Astrocyte of the cerebellum (primary cell): ENCODE data around the gene ZC3HAV1.

Experiments
- DNase-seq: peaks from one replicate; pipeline ENCODE4 v3.0.0-alpha.2; 2011; ENCODE audit warnings: low read depth
- H3K4me3 ChIP-seq: 2 replicates; pipeline ENCODE4 v1.5.1; 2011; ENCODE audit warnings: mild to moderate bottlenecking, low read depth, low read length, moderate library complexity
- in situ Hi-C: cut with HindIII; loops from 2 replicates; pipeline ENCODE4 v1.10.0; 2017; ENCODE audit warnings: low sequenced_read_pairs
- TF ChIP-seq, protein P1 (sequence below): IDR thresholded peaks from 2 replicates; pipeline ENCODE4 v1.5.1; 2012; ENCODE audit warnings: low read length, low read depth, moderate library complexity, mild to moderate bottlenecking; ENCODE audit errors: missing control alignments

The ZC3HAV1 gene

DNA sequence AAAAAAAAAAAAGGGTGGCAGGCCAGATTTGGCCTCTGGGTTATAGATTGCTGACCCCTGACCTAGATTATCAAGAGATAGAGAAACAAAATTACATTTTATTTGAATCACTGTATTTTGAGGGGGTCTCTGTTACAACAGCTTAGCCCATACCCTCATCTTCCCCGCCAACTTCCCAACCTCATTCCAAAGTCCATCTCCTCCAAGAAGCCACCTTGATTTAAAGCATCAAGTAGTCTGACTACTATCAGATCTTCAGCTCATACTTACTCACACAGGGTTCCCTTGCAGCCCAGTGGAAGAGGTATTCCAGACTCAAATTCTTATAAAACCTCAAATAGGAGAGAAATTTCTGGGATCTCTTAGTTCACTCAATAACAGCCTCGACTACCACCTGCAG is 20.4 kb downstream of the ZC3HAV1 start:
- DNase-seq: no peak
- no peak overlapping the region for H3K4me3 ChIP-seq
- TF ChIP-seq, protein P1, sequence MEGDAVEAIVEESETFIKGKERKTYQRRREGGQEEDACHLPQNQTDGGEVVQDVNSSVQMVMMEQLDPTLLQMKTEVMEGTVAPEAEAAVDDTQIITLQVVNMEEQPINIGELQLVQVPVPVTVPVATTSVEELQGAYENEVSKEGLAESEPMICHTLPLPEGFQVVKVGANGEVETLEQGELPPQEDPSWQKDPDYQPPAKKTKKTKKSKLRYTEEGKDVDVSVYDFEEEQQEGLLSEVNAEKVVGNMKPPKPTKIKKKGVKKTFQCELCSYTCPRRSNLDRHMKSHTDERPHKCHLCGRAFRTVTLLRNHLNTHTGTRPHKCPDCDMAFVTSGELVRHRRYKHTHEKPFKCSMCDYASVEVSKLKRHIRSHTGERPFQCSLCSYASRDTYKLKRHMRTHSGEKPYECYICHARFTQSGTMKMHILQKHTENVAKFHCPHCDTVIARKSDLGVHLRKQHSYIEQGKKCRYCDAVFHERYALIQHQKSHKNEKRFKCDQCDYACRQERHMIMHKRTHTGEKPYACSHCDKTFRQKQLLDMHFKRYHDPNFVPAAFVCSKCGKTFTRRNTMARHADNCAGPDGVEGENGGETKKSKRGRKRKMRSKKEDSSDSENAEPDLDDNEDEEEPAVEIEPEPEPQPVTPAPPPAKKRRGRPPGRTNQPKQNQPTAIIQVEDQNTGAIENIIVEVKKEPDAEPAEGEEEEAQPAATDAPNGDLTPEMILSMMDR: no peak
- in situ Hi-C loops: no loop called here

DNA sequence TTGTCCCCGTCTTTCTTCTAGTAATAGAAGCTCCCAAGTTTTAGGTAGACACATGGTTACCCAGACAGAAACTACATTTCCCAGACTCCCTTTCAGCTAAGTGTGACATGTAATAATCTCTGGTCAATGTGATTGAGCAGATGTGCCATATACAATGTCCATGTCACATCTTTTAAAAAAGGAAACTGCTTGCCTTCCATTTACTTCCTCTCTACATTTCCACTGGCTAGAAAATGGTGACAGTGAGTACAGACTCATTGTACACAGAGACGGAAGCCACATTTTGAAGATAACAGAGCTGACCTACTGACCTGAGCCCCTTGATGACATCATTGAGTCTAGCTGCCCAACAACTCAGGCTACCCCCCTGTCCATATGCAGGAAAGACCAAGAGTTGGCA is 21.3 kb downstream of the ZC3HAV1 start:
- H3K4me3 ChIP-seq: no peak overlapping the region
- no peak for DNase-seq
- TF ChIP-seq, protein P1: no peak
- in situ Hi-C loops: no loop called here

DNA sequence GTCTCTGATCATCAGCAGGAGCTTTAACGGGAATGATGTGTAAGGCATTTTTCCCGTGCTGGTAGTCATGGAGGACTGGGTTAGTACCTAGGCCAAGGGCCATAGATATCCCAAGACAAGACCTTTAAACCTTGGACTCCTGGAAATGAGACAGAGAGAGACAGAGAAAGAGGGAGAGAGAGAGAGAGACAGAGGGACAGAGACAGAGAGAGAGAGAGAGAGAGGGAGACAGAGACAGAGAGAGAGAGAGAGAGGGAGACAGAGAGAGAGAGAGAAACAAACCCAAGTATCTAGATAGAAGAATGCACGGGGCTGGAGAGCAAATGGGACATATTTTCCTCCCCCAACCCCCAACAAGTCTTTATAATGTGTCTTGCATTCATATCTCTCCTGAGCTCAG is 22.3 kb downstream of the ZC3HAV1 start:
- no peak overlapping the region for H3K4me3 ChIP-seq
- in situ Hi-C loops: no loop called here

DNA sequence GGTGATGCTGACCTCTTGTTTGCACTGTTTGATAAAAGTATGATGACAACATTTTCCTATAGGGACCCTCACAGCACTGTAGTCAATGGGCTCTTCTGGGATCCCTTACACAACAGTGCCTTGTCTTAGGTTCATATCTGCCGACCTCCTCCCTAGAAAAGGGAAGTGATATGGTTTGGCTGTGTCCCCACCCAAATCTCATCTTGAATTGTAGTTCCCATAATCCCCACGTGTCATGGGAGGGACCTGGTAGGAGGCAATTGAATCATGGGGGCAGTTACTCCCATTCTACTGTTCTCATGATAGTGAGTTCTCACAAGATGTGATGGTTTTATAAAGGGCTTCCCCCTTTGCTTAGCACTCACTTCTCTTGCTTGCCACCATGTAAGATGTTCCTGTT is 23.1 kb downstream of the ZC3HAV1 start:
- in situ Hi-C loops: no loop called here
- no peak for DNase-seq
- H3K4me3 ChIP-seq: no peak overlapping the region
- TF ChIP-seq, protein P1: no peak

More for the DNA sequence above, 22.3 kb downstream of the ZC3HAV1 start:
- DNase-seq: no peak
- TF ChIP-seq, protein P1: no peak

DNA sequence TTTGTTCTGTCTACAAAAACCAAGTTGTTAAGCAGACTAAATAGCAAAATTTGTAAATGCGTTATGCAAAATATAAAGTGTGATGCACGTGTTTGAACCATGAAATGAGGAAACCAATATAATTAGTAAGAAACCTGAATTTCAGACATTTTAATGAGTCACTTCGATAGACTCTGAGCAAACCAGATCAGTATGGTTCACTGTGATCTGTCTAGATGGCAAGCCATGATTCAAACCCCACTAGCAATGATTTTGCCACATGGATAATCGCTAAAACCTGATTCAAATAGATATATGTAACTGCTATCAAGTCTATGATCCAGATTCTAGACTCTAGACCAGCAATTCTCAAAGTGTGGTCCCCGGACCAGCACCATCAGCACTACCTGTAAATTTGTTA is 24.8 kb downstream of the ZC3HAV1 start:
- no peak overlapping the region for H3K4me3 ChIP-seq
- in situ Hi-C loops: no loop called here
- DNase-seq: no peak
- TF ChIP-seq, protein P1: no peak

DNA sequence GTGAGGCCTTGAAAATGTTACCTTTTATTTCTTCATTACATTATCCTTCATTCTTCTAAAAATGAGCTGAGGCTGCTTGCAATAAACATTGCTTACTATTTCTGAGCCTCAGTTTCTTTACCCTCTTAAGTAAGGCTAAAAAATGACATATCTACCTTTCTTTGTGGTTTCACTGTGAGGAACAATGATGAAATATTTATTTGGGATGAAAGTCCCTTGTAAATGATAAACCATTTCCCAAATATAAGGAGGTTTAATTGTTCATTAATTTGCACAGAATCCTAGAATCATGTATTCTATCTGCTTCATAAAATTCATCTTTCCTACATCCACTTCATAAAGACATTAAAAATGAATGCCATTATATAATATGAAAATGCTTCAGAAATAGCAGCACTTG is 27.9 kb downstream of the ZC3HAV1 start:
- DNase-seq: no peak
- no peak overlapping the region for H3K4me3 ChIP-seq
- TF ChIP-seq, protein P1: no peak
- in situ Hi-C loops: no loop called here

DNA sequence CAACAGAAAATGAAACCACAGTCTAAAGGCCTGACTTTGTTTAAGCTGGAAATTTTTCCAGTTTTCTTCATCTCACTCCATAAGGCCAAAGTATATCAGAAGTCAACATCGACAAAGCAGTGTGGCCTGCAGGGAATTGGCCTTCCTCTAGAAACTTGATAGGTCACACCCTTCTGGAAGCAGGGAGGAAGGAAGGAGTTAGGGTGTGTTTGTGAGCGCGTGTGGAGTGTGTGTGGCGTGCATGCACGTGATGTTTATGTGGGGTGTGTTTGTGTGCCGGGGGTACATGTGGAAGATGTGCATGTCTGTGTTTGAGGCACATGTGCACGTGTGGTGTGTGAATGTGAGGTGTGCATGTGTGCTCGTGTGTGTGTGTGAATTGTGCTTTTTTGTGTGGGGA is 28.6 kb downstream of the ZC3HAV1 start:
- TF ChIP-seq, protein P1: no peak
- in situ Hi-C loops: no loop called here
- no peak overlapping the region for H3K4me3 ChIP-seq
- no peak for DNase-seq
